M059J (cell line): ENCODE data around the gene FAM78A. TPM values are rescaled to one million over a fixed set of nuclear protein-coding genes. Genes with fewer than 3 reads are reported as not detected.
"Not testable (repeated sequence)": the region's sequence is repeated elsewhere in the genome, so short reads cannot be mapped to it uniquely, and the experiment has no call there.

Source experiments
- DNase-seq: peaks from one replicate; pipeline ENCODE4 v3.0.0-alpha.2; 2012; ENCODE audit warnings: low read depth
- total RNA-seq: library from RNA; depleted of rRNA; stranded (reverse); fragments of >200 nt; shearing (Covaris generic); gene quantifications from 2 replicates; pipeline ENCODE4 v1.2.3, GENCODE V29; 2014; rRNA removed

The FAM78A gene
- total RNA-seq, 1 experiment from 2014 or later = 0.49 TPM

DNA sequence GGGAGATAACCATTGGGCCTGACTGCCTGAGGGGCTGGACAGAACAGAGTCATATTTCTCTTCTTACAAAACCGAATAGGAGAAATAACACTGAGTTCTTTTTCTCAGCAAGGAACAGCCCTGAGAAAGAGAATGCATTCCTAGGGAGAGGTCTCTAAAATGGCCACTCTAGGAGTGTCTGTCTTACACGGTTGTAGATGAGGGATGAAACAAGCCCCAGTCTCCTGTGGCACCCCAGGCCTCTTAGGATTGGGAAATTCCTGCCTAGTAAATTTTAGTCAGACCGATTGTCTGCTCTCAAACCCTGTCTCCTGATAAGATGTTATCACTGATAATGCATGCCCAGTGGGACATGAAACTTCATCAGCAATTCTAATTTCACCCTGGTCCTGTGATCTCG is 64.4 kb downstream of the FAM78A start:
- DNase-seq = not testable (repeated sequence)

Other genes starting within 250 kb of the FAM78A start
- gene AIF1L, start 180.0 kb downstream of the FAM78A start, total RNA-seq = 1.4 and 2.1 TPM in 2 replicates
- gene NUP214, start 150.9 kb downstream of the FAM78A start, total RNA-seq = 15.7 and 22.7 TPM in 2 replicates
- 2.6 and 3.4 TPM in 2 replicates for gene PLPP7, start 13.2 kb upstream of the FAM78A start, total RNA-seq
- gene PRRC2B, start 117.6 kb upstream of the FAM78A start, total RNA-seq = 38.2 and 80.5 TPM in 2 replicates
- 22.8 and 28.4 TPM in 2 replicates for gene POMT1, start 226.4 kb upstream of the FAM78A start, total RNA-seq